Natural killer cell (primary cell): ENCODE results near the gene CRTAC1. TPM values are rescaled to one million over a fixed set of nuclear protein-coding genes. Genes with fewer than 3 reads are reported as not detected.

Source experiments
- ATAC-seq, 3 donors: fragments of 150-1000 bp in 2 of 3; fragments of 200-7000 bp in 1 of 3; cut with Tn5 transposase; 1 replicate in 1 of 3; 2 replicates in 2 of 3; pipeline ENCODE4 v1.10.0; 2021; ENCODE audit warnings: mild to moderate bottlenecking in 2 of 3, moderate library complexity in 2 of 3
- DNase-seq, 2 donors: peaks; one replicate each; pipeline versions ENCODE4 v3.0.0 to v3.0.0-alpha.2; 2013 to 2021; ENCODE audit warnings: mixed read lengths in 1 of 2
- H3K27ac ChIP-seq: one replicate; pipeline ENCODE4 v1.5.1; 2013; ENCODE audit warnings: mild to moderate bottlenecking, low read length
- H3K27me3 ChIP-seq: one replicate; pipeline ENCODE4 v1.6.1; 2013; ENCODE audit warnings: low read length; ENCODE audit not compliant: control insufficient read depth, insufficient read depth
- H3K36me3 ChIP-seq: one replicate; pipeline ENCODE4 v1.6.1; 2013; ENCODE audit warnings: low read length; ENCODE audit not compliant: control insufficient read depth, insufficient read depth
- H3K4me1 ChIP-seq: one replicate; pipeline ENCODE4 v1.6.1; 2013; ENCODE audit warnings: low read length; ENCODE audit not compliant: control insufficient read depth, insufficient read depth
- H3K4me3 ChIP-seq: one replicate; pipeline ENCODE4 v1.5.1; 2013; ENCODE audit warnings: low read length
- H3K9me3 ChIP-seq: one replicate; pipeline ENCODE4 v1.6.1; 2013; ENCODE audit warnings: low read length; ENCODE audit not compliant: control insufficient read depth, insufficient read depth
- H3K27ac Mint-ChIP-seq, 2 donors: one replicate each; pipeline ENCODE4 v1.8.0; 2022; ENCODE audit warnings: mild to moderate bottlenecking in 2 of 2, mixed read lengths in 2 of 2, moderate library complexity in 1 of 2
- H3K27me3 Mint-ChIP-seq, 2 donors: one replicate each; pipeline ENCODE4 v1.8.0; 2022; ENCODE audit warnings: low read depth in 2 of 2, mixed read lengths in 2 of 2
- H3K36me3 Mint-ChIP-seq: one replicate; pipeline ENCODE4 v1.8.0; 2022; ENCODE audit warnings: mixed read lengths
- H3K4me1 Mint-ChIP-seq, 2 donors: one replicate each; pipeline ENCODE4 v1.8.0; 2022; ENCODE audit warnings: mixed read lengths in 2 of 2
- H3K4me3 Mint-ChIP-seq: one replicate; pipeline ENCODE4 v1.8.0; 2022; ENCODE audit warnings: mild to moderate bottlenecking, moderate library complexity, mixed read lengths
- H3K9me3 Mint-ChIP-seq, 2 donors: one replicate each; pipeline ENCODE4 v1.8.0; 2022; ENCODE audit warnings: mixed read lengths in 2 of 2
- WGBS: methylation state at CpG from one replicate; pipeline ENCODE4 v1.1.7; 2013; ENCODE audit warnings: missing lambda C conversion rate; ENCODE audit not compliant: insufficient coverage; 5-methylcytosine and 5-hydroxymethylcytosine counted together
- intact Hi-C: fragments of 100-400 bp; cut with micrococcal nuclease; formaldehyde crosslinking; loops from one replicate; pipeline ENCODE4 v1.14.2; 2022
- total RNA-seq, 4 donors: library from RNA; stranded (reverse); fragments of 120-200 nt in 1 of 4; gene quantifications; one replicate each; pipeline versions ENCODE4 v1.2.3 to v1.2.4, GENCODE V29; 2013 to 2022
- TF ChIP-seq, protein P1 (sequence below): fragments of 200-600 bp; IDR thresholded peaks from one replicate; pipeline ENCODE4 v1.8.0; 2022; ENCODE audit warnings: antibody characterized with exemption

The CRTAC1 gene
- total RNA-seq, 3 donors from 2014 or later (not counting 1 experiment from before 2014, with no cell fraction given), result not detected

DNA sequence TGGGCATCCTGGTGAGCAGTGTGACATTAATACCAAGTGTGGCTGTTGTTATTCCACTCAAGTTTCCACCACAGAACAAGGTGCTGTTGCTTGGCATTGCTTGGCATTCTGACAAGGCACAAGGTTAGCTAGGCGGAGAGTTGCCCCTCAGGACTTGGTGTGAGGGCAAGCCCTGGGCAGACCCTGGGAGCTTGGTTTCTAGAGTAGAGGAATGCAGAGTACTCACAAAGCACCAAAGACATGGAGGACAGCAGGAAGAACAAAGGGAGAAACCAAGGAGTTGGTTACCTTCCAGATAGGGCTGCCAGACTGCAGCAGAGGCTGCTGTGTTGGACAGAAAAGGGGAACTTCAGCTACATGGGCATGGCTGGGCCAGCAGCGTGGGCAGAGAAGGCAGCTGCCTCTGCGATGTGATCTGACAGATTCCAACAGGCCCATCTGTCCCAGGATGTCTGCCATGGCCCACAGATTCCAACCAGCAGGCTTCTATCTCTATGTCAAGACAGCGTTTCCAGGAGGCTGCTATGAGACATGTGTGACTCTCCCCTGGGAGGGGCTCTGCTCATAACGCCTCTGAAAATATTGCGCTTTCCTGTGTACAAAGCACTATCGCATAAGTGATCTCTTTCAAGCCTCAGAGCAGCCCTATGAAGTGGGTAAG is 178.9 kb downstream of the CRTAC1 start:
- Mint-ChIP-seq H3K4me1 (peaks cover 19 to 32% of the 10 kb centered on the region in 2 donors), H3K9me3 (no peaks in the 10 kb centered on the region), H3K27me3 (peaks cover 3 to 6% of the 10 kb centered on the region in 2 donors), H3K36me3 (no peaks in the 10 kb centered on the region), H3K27ac (no peak overlapping the region), H3K4me3 (peak overlapping the region; percentile 86)
- WGBS, result 59% methylated on average over 7 of the region's 7 CpGs
- peak in 1 of 2 donors; percentile 61 for DNase-seq
- TF ChIP-seq, protein P1, sequence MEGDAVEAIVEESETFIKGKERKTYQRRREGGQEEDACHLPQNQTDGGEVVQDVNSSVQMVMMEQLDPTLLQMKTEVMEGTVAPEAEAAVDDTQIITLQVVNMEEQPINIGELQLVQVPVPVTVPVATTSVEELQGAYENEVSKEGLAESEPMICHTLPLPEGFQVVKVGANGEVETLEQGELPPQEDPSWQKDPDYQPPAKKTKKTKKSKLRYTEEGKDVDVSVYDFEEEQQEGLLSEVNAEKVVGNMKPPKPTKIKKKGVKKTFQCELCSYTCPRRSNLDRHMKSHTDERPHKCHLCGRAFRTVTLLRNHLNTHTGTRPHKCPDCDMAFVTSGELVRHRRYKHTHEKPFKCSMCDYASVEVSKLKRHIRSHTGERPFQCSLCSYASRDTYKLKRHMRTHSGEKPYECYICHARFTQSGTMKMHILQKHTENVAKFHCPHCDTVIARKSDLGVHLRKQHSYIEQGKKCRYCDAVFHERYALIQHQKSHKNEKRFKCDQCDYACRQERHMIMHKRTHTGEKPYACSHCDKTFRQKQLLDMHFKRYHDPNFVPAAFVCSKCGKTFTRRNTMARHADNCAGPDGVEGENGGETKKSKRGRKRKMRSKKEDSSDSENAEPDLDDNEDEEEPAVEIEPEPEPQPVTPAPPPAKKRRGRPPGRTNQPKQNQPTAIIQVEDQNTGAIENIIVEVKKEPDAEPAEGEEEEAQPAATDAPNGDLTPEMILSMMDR, result no peak
- no peak overlapping the region for H3K4me3 ChIP-seq
- intact Hi-C loops, result no loop called here
- peaks cover 6% of the 10 kb centered on the region for H3K27me3 ChIP-seq
- no peaks in the 10 kb centered on the region for H3K36me3 ChIP-seq
- no peak for ATAC-seq
- peaks cover 24% of the 10 kb centered on the region for H3K4me1 ChIP-seq
- H3K27ac ChIP-seq, result no peak overlapping the region
- no peaks in the 10 kb centered on the region for H3K9me3 ChIP-seq

DNA sequence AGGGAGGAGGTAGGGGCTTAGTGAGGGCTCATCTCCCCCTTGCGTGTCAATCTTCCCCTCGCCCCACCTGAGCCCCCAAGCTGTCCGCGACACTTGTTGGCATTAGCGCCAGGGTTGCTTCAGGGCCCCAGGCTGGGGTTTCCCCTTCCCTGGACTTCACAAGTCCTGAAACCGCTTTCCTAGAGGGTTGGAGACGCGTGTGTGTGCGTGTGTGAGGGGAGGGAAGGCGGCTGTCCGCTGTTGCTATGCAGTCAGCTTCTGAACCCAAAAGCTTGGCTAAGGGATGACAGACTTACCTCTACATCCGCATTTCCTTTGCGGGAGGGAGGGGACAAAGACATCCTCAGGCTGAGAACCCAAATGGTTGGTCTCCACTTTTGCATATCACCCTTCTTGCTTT is 180.0 kb downstream of the CRTAC1 start:
- H3K4me3 ChIP-seq, result peak overlapping the region; percentile 26
- DNase-seq, result peak in 1 of 2 donors; percentile 58

DNA sequence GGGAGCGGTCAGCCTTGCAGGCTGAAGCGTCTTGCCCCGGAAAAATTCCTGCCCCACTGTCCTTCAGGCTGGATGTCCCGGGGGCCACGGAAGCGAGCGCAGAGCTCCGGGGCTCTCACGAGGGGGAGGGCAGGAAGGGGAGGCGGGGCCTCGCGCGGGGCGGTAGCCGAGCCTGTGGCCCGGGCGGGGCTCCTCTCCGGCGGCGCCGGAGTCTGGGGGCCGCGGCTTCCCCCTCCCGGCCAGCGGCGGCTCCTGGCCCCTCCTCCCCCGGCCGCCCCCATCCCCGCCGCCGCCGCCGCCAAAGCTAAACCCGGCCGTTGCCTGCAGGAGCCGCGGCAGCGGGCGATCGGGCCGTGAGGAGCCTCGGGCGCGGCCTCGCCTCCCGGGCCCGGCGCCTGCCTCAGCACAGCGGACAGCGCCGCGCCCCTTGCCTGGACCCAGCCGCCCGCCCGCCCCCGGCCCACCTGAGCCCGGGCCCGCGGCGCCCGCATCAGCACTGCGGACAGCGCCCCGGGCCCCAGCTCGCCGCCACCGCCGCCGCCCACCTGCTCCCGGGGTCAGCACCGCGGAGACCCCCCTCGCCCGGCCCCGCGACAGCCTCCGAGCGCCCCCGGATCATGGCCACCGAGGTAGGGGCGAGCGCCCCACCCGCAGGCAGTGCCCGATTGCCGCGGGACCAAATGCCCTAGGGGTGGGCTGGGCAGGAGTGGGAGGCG is 180.6 kb downstream of the CRTAC1 start, which contains the start of gene GOLGA7B:
GOLGA7B (plus strand) TSS at position 157 of the 716 bp plus-strand sequence; CDS start at position 618, 461 bp downstream.
- Mint-ChIP-seq H3K4me3 (peak within 1 kb of the TSS; percentile 94), H3K4me1 (peaks cover 19 to 32% of the 10 kb centered on the region in 2 donors), H3K36me3 (no peaks in the 10 kb centered on the region), H3K27me3 (peaks cover 3 to 6% of the 10 kb centered on the region in 2 donors), H3K9me3 (no peaks in the 10 kb centered on the region), H3K27ac (peak within 1 kb of the TSS; percentile 53 to 85)
- WGBS, result 1% methylated on average over 86 of the region's 87 CpGs
- Histone ChIP-seq H3K9me3 (no peaks in the 10 kb centered on the region), H3K4me3 (peak within 1 kb of the TSS; percentile 61), H3K27ac (no peak within 1 kb of the TSS), H3K4me1 (peaks cover 24% of the 10 kb centered on the region), H3K27me3 (peaks cover 6% of the 10 kb centered on the region), H3K36me3 (no peaks in the 10 kb centered on the region)
- TF ChIP-seq, protein P1, result no peak
- ATAC-seq (peak; percentile 87 to 91 (median 88)), DNase-seq (peak; percentile 58 to 78)
- intact Hi-C loops, result no loop called here

More for the DNA sequence above, 180.0 kb downstream of the CRTAC1 start:
- H3K9me3 ChIP-seq, result no peaks in the 10 kb centered on the region
- 43% methylated on average over 8 of the region's 13 CpGs for WGBS
- no peak overlapping the region for H3K27ac ChIP-seq
- no peaks in the 10 kb centered on the region for H3K36me3 ChIP-seq
- ATAC-seq, result peak in 2 of 3 donors; percentile 1 to 11
- intact Hi-C loops, result no loop called here
- Mint-ChIP-seq H3K4me3 (peak overlapping the region; percentile 86), H3K27me3 (peaks cover 3 to 6% of the 10 kb centered on the region in 2 donors), H3K27ac (peak overlapping the region; percentile 34 to 65), H3K36me3 (no peaks in the 10 kb centered on the region), H3K9me3 (no peaks in the 10 kb centered on the region), H3K4me1 (peaks cover 19 to 32% of the 10 kb centered on the region in 2 donors)
- TF ChIP-seq, protein P1, result no peak
- H3K4me1 ChIP-seq, result peaks cover 24% of the 10 kb centered on the region
- peaks cover 6% of the 10 kb centered on the region for H3K27me3 ChIP-seq
